Naive thymus-derived CD4-positive, alpha-beta T cell (primary cell): ENCODE data around the gene P2RY6. TPM values are rescaled to one million over a fixed set of nuclear protein-coding genes. Genes with fewer than 3 reads are reported as not detected.

Experiments
- ATAC-seq: fragments of 150-1000 bp; cut with Tn5 transposase; 2 replicates; pipeline ENCODE4 v1.10.0; 2021; ENCODE audit warnings: mild to moderate bottlenecking, moderate library complexity
- CTCF ChIA-PET: fragments of 350-600 bp; sonication (Branson Sonifier 250); formaldehyde crosslinking; loops from one replicate; lab custom pipeline; 2021; ENCODE audit warnings: antibody characterized with exemption; lab: Charles Lee
- POLR2A ChIA-PET: fragments of 350-600 bp; sonication (Branson Sonifier 250); formaldehyde crosslinking; loops from one replicate; lab custom pipeline; 2021; ENCODE audit warnings: antibody characterized with exemption, inconsistent platforms; lab: Charles Lee
- DNase-seq, 9 donors: peaks; one replicate each; pipeline versions ENCODE4 v3.0.0 to v3.0.0-alpha.2; 2020 to 2022; ENCODE audit warnings: mixed read lengths in 1 of 9
- H3K27ac ChIP-seq: one replicate; pipeline ENCODE4 v1.7.0; 2013; ENCODE audit warnings: mild to moderate bottlenecking, low read depth, low read length, moderate library complexity
- H3K27me3 ChIP-seq, 2 donors: one replicate each; pipeline ENCODE4 v1.7.0; 2013; ENCODE audit warnings: low read length in 2 of 2, mild to moderate bottlenecking in 2 of 2, moderate library complexity in 2 of 2; ENCODE audit not compliant: control insufficient read depth in 2 of 2, insufficient read depth in 2 of 2
- H3K36me3 ChIP-seq, 3 experiments: 1 replicate in 2 of 3; 2 replicates in 1 of 3; pipeline ENCODE4 v1.7.0; 2013; ENCODE audit warnings: low read length in 3 of 3, mild to moderate bottlenecking in 3 of 3, moderate library complexity in 1 of 3; ENCODE audit not compliant: insufficient read depth in 3 of 3, control insufficient read depth in 2 of 3
- H3K4me1 ChIP-seq, 2 donors: one replicate each; pipeline ENCODE4 v1.7.0; 2013; ENCODE audit warnings: low read length in 2 of 2, mild to moderate bottlenecking in 2 of 2, moderate library complexity in 1 of 2; ENCODE audit not compliant: control insufficient read depth in 2 of 2, insufficient read depth in 2 of 2
- H3K4me3 ChIP-seq: 2 replicates; pipeline ENCODE4 v1.7.0; 2013; ENCODE audit warnings: mild to moderate bottlenecking, low read length
- H3K9me3 ChIP-seq, 3 experiments: 1 replicate in 2 of 3; 2 replicates in 1 of 3; pipeline ENCODE4 v1.7.0; 2013; ENCODE audit warnings: low read length in 3 of 3; ENCODE audit not compliant: control insufficient read depth in 2 of 3
- H3K27ac Mint-ChIP-seq, 9 donors: one replicate each; pipeline ENCODE4 v1.8.0; 2020 to 2022; ENCODE audit warnings: mixed read lengths in 9 of 9, mild to moderate bottlenecking in 8 of 9, moderate library complexity in 5 of 9, inconsistent platforms in 2 of 9
- H3K27me3 Mint-ChIP-seq, 5 donors: one replicate each; pipeline ENCODE4 v1.8.0; 2021 to 2022; ENCODE audit warnings: mixed read lengths in 5 of 5, mild to moderate bottlenecking in 1 of 5
- H3K36me3 Mint-ChIP-seq, 5 donors: one replicate each; pipeline ENCODE4 v1.8.0; 2020 to 2022; ENCODE audit warnings: mixed read lengths in 5 of 5, mild to moderate bottlenecking in 3 of 5, inconsistent platforms in 1 of 5
- H3K4me1 Mint-ChIP-seq, 7 donors: one replicate each; pipeline ENCODE4 v1.8.0; 2020 to 2022; ENCODE audit warnings: mixed read lengths in 7 of 7, mild to moderate bottlenecking in 3 of 7, inconsistent platforms in 1 of 7
- H3K4me3 Mint-ChIP-seq, 10 donors: one replicate each; pipeline ENCODE4 v1.8.0; 2020 to 2022; ENCODE audit warnings: mild to moderate bottlenecking in 10 of 10, mixed read lengths in 10 of 10, moderate library complexity in 6 of 10, inconsistent platforms in 2 of 10
- H3K9me3 Mint-ChIP-seq, 11 donors: one replicate each; pipeline ENCODE4 v1.8.0; 2020 to 2022; ENCODE audit warnings: mixed read lengths in 11 of 11, mild to moderate bottlenecking in 4 of 11, inconsistent platforms in 1 of 11, moderate library complexity in 1 of 11
- intact Hi-C, 2 donors: fragments of 100-400 bp; cut with micrococcal nuclease; formaldehyde crosslinking; loops; one replicate each; pipeline ENCODE4 v1.15.1; 2023
- polyA plus RNA-seq, 2 donors: library from polyadenylated mRNA; unstranded; fragments of 300-500 nt; fragmentation: Illumina TruSeq; gene quantifications; one replicate each; pipeline ENCODE4 v1.2.3, GENCODE V29; 2021
- total RNA-seq, 6 experiments: library from RNA in 5 of 6; stranded (reverse) in 5 of 6; gene quantifications; 1 replicate in 5 of 6; 2 replicates in 1 of 6; pipeline ENCODE4 v1.2.3 and lab custom pipeline; 2021 to 2026

Gene P2RY6
- total and polyA plus RNA-seq, 7 experiments from 2014 or later: 0.34 to 1.8 (median 0.92) TPM; not detected in 4

GRCh38 chr11:73281201-73281741 is 9.1 kb downstream of the P2RY6 start:
- H3K36me3 ChIP-seq: no peaks in the 10 kb centered on the region
- Mint-ChIP-seq H3K27me3 (peaks cover 0 to 22% (median 0%) of the 10 kb centered on the region in 5 donors), H3K4me3 (no peak overlapping the region), H3K36me3 (no peaks in the 10 kb centered on the region), H3K4me1 (peaks cover 0 to 14% (median 0%) of the 10 kb centered on the region in 7 donors), H3K9me3 (no peaks in the 10 kb centered on the region), H3K27ac (no peak overlapping the region)
- intact Hi-C loops: no loop called here
- DNase-seq (no peak), ATAC-seq (peak; percentile 54)
- H3K4me3 ChIP-seq: no peak overlapping the region
- no peak overlapping the region for H3K27ac ChIP-seq
- no peaks in the 10 kb centered on the region for H3K4me1 ChIP-seq
- ChIA-PET POLR2A (no interaction called here), CTCF (no interaction called here)
- H3K27me3 ChIP-seq: no peaks in the 10 kb centered on the region
- H3K9me3 ChIP-seq: no peaks in the 10 kb centered on the region

- Histone ChIP-seq H3K27ac (no peak overlapping the region), H3K36me3 (no peaks in the 10 kb centered on the region), H3K27me3 (no peaks in the 10 kb centered on the region), H3K4me3 (no peak overlapping the region), H3K9me3 (no peaks in the 10 kb centered on the region), H3K4me1 (no peaks in the 10 kb centered on the region)
- H3K27ac Mint-ChIP-seq: peak overlapping the region in 1 of 9 donors; percentile 34
- no peak for ATAC-seq
- H3K27me3 Mint-ChIP-seq: peaks cover 0 to 17% (median 3%) of the 10 kb centered on the region in 5 donors
- DNase-seq: no peak
- H3K9me3 Mint-ChIP-seq: no peaks in the 10 kb centered on the region
- no peak overlapping the region for H3K4me3 Mint-ChIP-seq
- intact Hi-C loops: no loop called here
- H3K36me3 Mint-ChIP-seq: no peaks in the 10 kb centered on the region
- CTCF ChIA-PET: interaction anchor here (1.7 kb wide), 1 partner anchor 12 kb away, joined by 6 read pairs; no protein-coding TSS in a partner anchor
- peaks cover 0 to 16% (median 0%) of the 10 kb centered on the region in 7 donors for H3K4me1 Mint-ChIP-seq
- POLR2A ChIA-PET: no interaction called here
Observed at GRCh38 chr11:73281796-73282660, 9.9 kb downstream of the P2RY6 start.

GRCh38 chr11:73283276-73284000 is 11.3 kb downstream of the P2RY6 start:
- no peak for DNase-seq
- H3K4me3 ChIP-seq: no peak overlapping the region
- Mint-ChIP-seq H3K27me3 (peaks cover 0 to 14% (median 3%) of the 10 kb centered on the region in 5 donors), H3K4me3 (no peak overlapping the region), H3K36me3 (no peaks in the 10 kb centered on the region), H3K27ac (no peak overlapping the region), H3K4me1 (peaks cover 0 to 28% (median 3%) of the 10 kb centered on the region in 7 donors), H3K9me3 (no peaks in the 10 kb centered on the region)
- no peaks in the 10 kb centered on the region for H3K27me3 ChIP-seq
- ChIA-PET CTCF (interaction anchor here (1.7 kb wide), 1 partner anchor 11 kb away, joined by 6 read pairs; no protein-coding TSS in a partner anchor), POLR2A (no interaction called here)
- intact Hi-C loops: no loop called here
- H3K36me3 ChIP-seq: no peaks in the 10 kb centered on the region
- ATAC-seq: peak; percentile 40
- H3K27ac ChIP-seq: no peak overlapping the region
- H3K9me3 ChIP-seq: no peaks in the 10 kb centered on the region
- no peaks in the 10 kb centered on the region for H3K4me1 ChIP-seq

- no peaks in the 10 kb centered on the region for H3K9me3 Mint-ChIP-seq
- DNase-seq: no peak
- H3K36me3 ChIP-seq: no peaks in the 10 kb centered on the region
- intact Hi-C loops: no loop called here
- no peak overlapping the region for H3K27ac ChIP-seq
- ATAC-seq: no peak
- peaks cover 0 to 34% (median 7%) of the 10 kb centered on the region in 7 donors for H3K4me1 Mint-ChIP-seq
- peaks cover 0 to 8% (median 3%) of the 10 kb centered on the region in 5 donors for H3K27me3 Mint-ChIP-seq
- no peaks in the 10 kb centered on the region for H3K9me3 ChIP-seq
- no peak overlapping the region for H3K27ac Mint-ChIP-seq
- peaks cover 0 to 2% of the 10 kb centered on the region in 2 donors for H3K4me1 ChIP-seq
- H3K27me3 ChIP-seq: no peaks in the 10 kb centered on the region
- no peaks in the 10 kb centered on the region for H3K36me3 Mint-ChIP-seq
- POLR2A ChIA-PET: no interaction called here
- CTCF ChIA-PET: no interaction called here
- H3K4me3 ChIP-seq: no peak overlapping the region
- no peak overlapping the region for H3K4me3 Mint-ChIP-seq
Observed at GRCh38 chr11:73284106-73284505, 12.0 kb downstream of the P2RY6 start.

- ChIA-PET POLR2A (interaction anchor here (0.7 kb wide), 1 partner anchor 540 kb away, joined by 3 read pairs; no protein-coding TSS in a partner anchor), CTCF (interaction anchor here (0.6 to 0.7 kb wide), 2 partner anchors 9 to 49 kb away, joined by 3 read pairs; no protein-coding TSS in a partner anchor)
- Histone ChIP-seq H3K4me3 (no peak overlapping the region), H3K36me3 (no peaks in the 10 kb centered on the region), H3K4me1 (peaks cover 0 to 4% of the 10 kb centered on the region in 2 donors), H3K27me3 (no peaks in the 10 kb centered on the region), H3K9me3 (no peaks in the 10 kb centered on the region), H3K27ac (no peak overlapping the region)
- intact Hi-C loops: no loop called here
- H3K36me3 Mint-ChIP-seq: no peaks in the 10 kb centered on the region
- ATAC-seq (no peak), DNase-seq (no peak)
- no peak overlapping the region for H3K27ac Mint-ChIP-seq
- H3K4me3 Mint-ChIP-seq: no peak overlapping the region
- H3K9me3 Mint-ChIP-seq: peaks cover 0 to 2% (median 0%) of the 10 kb centered on the region in 11 donors
- H3K27me3 Mint-ChIP-seq: peaks cover 0 to 6% (median 4%) of the 10 kb centered on the region in 5 donors
- peaks cover 0 to 36% (median 9%) of the 10 kb centered on the region in 7 donors for H3K4me1 Mint-ChIP-seq
Observed at GRCh38 chr11:73285721-73286120, 13.6 kb downstream of the P2RY6 start.

GRCh38 chr11:73286240-73286810 is 14.2 kb downstream of the P2RY6 start:
- no peak overlapping the region for H3K27ac Mint-ChIP-seq
- intact Hi-C loops: no loop called here

More at GRCh38 chr11:73286240-73286810, 14.2 kb downstream of the P2RY6 start:
- Mint-ChIP-seq H3K4me1 (peaks cover 0 to 33% (median 9%) of the 10 kb centered on the region in 7 donors), H3K9me3 (peaks cover 0 to 2% (median 0%) of the 10 kb centered on the region in 11 donors), H3K36me3 (no peaks in the 10 kb centered on the region), H3K27me3 (peaks cover 0 to 6% (median 4%) of the 10 kb centered on the region in 5 donors), H3K4me3 (no peak overlapping the region)
- DNase-seq: no peak
- no peak for ATAC-seq
- Histone ChIP-seq H3K4me1 (peaks cover 0 to 4% of the 10 kb centered on the region in 2 donors), H3K36me3 (no peaks in the 10 kb centered on the region), H3K4me3 (no peak overlapping the region), H3K9me3 (no peaks in the 10 kb centered on the region), H3K27ac (no peak overlapping the region), H3K27me3 (no peaks in the 10 kb centered on the region)
- CTCF ChIA-PET: no interaction called here
- POLR2A ChIA-PET: interaction anchor here (0.7 kb wide), 1 partner anchor 539 kb away, joined by 3 read pairs; no protein-coding TSS in a partner anchor
